ENCODE results near the gene COX19.
"Not testable (repeated sequence)": the region's sequence is repeated elsewhere in the genome, so short reads cannot be mapped to it uniquely, and the experiment has no call there.

COX19 gene

GRCh38 chr7:1011297-1012003, 36.1 kb upstream of the COX19 start:
- in situ Hi-C loops (cut with MboI; ENCODE audit: low sequenced_read_pairs) = no loop called here

GRCh38 chr7:1010226-1010625, 34.9 kb upstream of the COX19 start:
- in situ Hi-C loops (cut with MboI; ENCODE audit: low sequenced_read_pairs) = no loop called here

DNA sequence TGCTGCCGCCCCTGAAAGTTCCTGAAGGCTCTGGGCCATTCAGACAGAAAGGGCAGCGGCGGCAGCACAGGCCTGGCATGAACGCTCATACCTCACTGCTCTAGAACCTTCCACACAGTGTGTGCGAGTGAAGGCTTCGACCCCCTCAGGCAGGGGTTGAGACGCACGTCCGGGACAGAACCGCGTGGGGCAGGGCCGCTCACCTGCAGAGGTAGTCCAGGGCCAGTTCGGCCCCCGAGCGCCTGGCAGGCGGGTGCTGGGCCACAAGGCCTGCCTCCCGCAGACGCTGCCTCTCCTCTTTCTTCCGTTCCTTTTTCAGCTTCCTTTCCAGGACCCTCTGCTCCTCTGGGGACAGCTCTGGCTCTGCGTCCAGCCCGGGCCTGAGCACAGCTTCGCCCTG, 34.4 kb upstream of the COX19 start:
- in situ Hi-C loops (cut with MboI; ENCODE audit: low sequenced_read_pairs) = no loop called here

GRCh38 chr7:1008733-1009363, 33.5 kb upstream of the COX19 start:
- in situ Hi-C loops (cut with MboI; ENCODE audit: low sequenced_read_pairs) = no loop called here

GRCh38 chr7:1007901-1008300, 32.6 kb upstream of the COX19 start:
- in situ Hi-C loops (cut with MboI; ENCODE audit: low sequenced_read_pairs) = no loop called here

DNA sequence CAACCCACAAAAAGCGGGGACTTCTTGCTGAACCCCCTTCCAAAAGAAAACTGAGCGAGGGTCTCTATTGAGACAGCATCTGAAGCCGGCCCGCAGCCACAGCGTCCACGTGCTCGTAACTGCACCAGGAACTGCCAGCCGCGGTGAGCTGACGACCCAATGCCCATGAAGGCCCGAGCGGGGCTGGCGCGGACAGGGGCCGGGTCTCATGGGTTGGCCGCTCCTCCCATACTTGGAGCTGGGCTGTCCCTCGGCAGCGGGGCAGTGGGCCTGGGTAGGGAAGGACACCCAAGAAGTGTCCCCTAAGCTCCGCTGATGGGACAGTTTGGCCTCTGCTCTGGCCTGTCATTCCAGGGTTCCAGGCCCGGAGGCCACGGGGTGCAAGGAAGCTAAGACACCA, 30.0 kb upstream of the COX19 start:
- in situ Hi-C loops (cut with MboI; ENCODE audit: low sequenced_read_pairs) = no loop called here

GRCh38 chr7:1004018-1004852, 28.9 kb upstream of the COX19 start:
- in situ Hi-C loops (cut with MboI; ENCODE audit: low sequenced_read_pairs) = no loop called here

DNA sequence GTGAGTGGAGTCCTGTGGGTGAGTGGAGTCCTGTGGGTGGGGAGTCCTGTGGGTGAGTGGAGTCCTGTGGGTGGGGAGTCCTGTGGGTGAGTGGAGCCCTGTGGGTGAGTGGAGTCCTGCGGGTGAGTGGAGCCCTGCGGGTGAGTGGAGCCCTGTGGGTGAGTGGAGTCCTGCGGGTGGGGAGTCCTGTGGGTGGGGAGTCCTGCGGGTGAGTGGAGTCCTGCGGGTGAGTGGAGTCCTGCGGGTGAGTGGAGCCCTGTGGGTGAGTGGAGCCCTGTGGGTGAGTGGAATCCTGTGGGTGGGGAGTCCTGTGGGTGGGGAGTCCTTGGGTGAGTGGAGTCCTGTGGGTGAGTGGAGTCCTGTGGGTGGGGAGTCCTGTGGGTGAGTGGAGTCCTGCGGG, 27.1 kb upstream of the COX19 start:
- in situ Hi-C loops (cut with MboI; ENCODE audit: low sequenced_read_pairs) = not testable (repeated sequence)

- in situ Hi-C loops (cut with MboI; ENCODE audit: low sequenced_read_pairs) = not testable (repeated sequence)
Observed at GRCh38 chr7:1002026-1002425, 26.7 kb upstream of the COX19 start.

DNA sequence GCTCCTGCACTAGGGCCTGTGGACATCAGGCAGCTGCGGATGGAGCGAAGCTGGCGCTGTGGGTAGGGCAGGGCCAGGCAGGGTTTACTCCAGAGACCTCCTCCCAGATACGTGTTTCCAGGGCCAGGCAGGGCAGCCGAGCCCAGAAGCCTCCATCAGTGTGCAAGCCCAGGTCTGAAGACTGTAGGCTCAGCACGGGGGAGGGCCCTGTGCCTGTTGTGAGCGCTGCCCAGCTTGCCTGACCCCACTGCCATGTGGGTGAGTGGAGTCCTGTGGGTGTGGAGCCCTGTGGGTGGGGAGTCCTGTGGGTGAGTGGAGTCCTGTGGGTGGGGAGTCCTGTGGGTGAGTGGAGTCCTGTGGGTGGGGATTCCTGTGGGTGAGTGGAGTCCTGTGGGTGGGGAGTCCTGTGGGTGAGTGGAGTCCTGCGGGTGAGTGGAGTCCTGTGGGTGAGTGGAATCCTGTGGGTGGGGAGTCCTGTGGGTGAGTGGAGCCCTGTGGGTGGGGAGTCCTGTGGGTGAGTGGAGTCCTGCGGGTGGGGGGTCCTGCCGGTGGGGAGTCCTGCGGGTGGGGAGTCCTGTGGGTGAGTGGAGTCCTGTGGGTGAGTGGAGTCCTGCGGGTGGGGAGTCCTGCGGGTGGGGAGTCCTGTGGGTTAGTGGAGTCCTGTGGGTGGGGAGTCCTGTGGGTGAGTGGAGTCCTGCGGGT, 25.9 kb upstream of the COX19 start:
- in situ Hi-C loops (cut with MboI; ENCODE audit: low sequenced_read_pairs) = not testable (repeated sequence)

DNA sequence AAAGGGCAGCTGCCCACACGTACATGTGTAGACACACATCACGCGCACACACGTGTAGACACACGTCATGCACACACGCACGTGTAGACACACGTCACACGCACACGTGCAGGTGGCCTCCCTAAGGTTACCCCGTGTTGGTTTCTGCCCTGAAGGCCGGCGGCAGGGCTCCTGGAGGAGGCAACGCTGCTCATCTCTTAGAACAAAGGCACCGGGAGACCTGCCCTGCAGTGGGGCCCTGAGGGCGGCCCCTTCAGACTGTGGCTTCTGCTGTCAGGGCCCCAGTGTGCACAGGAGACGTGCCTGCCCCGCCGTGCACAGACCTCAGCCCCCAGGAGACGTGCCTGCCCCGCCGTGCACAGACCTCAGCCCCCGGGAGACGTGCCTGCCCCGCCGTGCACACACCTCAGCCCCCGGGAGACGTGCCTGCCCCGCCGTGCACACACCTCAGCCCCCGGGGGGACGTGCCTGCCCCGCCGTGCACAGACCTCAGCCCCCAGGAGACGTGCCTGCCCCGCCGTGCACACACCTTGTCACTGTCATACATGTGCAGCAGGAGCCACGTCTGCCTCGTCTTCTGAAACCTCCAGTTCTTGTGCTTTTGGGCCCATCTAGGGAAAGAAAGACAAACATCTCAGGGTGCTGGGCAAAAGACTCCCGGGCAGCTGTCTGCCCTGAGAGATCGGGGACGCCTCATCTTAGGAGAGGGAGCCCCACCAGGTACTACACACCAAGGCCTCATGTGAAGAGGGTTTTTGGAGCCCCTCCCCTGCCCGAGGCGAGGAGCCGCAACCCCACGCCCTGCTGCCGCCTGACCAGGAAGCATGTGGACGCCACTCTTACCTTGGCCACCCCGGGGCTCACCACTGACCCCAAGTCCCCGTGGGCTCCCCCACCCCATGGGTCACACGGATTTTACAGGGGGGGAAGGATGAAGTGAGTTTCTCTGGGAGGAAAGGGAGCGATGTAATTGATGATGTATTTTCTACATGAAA, 24.9 kb upstream of the COX19 start:
- in situ Hi-C loops (cut with MboI; ENCODE audit: low sequenced_read_pairs) = loop anchor here (10.0 kb wide), 2 partner anchors 45 to 155 kb away; partner anchors contain the start of gene GPR146

GRCh38 chr7:999149-999879, 24.0 kb upstream of the COX19 start:
- in situ Hi-C loops (cut with MboI; ENCODE audit: low sequenced_read_pairs) = loop anchor here (10.0 kb wide), 2 partner anchors 45 to 155 kb away; partner anchors contain the start of gene GPR146

DNA sequence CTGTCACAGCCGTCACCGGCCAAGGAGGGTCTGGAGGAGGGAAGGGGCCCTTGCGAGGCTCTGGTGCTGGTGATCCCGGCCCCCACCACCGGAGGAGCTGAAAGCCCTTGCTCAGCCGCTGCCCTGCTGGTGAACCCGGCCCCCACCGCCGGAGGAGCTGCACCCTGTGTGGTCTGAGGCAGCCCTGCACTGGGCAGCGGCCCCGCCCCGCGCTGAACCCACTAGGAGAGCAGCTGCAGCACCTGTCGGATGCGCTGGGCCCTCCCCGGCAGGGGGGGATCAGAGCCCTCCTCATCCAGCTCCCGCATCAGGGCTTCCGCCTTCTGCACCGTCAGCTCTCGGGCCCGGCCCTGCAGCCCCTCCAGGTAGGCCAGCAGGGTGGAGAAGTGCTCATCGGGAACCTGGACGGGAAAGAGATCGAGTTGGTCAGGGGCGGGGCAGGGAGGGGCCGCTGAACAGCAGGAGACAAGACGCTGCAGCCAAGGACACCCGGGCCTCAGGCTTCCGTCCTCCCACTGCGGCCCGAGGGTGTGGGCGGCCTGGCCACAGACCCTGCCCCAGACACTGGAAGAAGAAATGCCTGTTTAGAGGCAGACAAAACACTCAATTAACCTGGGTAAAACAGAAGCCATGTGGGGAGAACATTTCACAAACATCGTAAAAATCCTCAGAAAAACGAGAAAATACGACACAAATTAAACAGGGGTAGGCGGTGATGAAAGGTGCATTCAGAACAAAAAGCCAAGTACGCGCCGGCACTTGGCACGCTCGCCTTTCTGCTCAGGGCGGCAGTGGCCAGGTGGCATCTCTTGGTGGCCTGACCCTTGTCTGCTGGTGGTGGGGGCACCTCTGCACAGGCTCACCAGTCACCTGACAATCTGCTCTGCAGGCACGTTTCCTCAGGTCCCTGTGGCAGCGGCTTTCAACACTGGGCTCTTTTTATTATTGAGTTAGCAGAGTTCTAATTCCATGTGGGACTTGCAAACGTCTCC, 22.4 kb upstream of the COX19 start:
- in situ Hi-C loops (cut with MboI; ENCODE audit: low sequenced_read_pairs) = loop anchor here (10.0 kb wide), 2 partner anchors 47 to 157 kb away; partner anchors contain the start of gene GPR146

DNA sequence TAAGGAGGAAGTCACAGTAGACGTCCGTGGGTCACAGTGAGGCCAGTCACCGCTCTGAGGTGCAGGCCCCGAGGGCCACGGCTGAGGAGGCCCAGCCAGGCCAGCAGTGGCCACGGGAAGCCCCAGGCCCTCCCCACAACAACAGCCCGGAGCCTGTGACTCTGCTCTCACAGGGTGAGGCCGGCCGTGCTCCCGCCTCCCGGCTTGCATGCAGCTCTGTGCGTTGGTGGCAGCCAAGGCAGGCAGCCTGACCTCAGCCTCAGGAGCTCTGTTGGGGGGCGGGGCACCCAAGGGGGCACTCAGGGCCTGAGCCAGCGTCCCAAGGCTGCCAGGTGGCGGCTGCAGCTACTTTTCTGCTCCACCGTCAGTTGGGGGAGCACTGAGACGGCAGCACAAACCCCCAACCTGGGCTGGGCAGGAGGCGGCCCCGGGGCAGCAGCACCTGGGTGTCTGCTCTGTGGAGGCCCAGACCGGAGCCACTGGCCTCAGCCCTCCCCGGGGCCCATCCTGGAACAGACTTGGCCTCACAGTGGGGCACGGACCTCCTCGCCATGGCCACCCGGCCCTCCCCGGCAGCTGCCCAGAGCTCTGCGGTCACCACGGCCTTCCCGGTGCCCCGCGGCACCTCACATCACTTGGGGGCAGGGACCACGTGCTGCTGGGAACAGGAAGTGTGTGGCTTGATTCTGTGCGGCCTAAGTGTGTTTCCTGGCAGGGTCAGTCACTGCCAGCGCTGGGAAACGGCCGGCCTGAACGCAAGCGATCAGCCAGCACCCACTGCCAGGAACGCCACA, 20.9 kb upstream of the COX19 start:
- in situ Hi-C loops (cut with MboI; ENCODE audit: low sequenced_read_pairs) = loop anchor here (10.0 kb wide), 2 partner anchors 49 to 159 kb away; partner anchors contain the start of gene GPR146

- in situ Hi-C loops (cut with MboI; ENCODE audit: low sequenced_read_pairs) = loop anchor here (10.0 kb wide), 2 partner anchors 49 to 159 kb away; partner anchors contain the start of gene GPR146
Observed at GRCh38 chr7:995571-995970, 20.2 kb upstream of the COX19 start.

- in situ Hi-C loops (cut with MboI; ENCODE audit: low sequenced_read_pairs) = loop anchor here (10.0 kb wide), 2 partner anchors 50 to 160 kb away; partner anchors contain the start of gene GPR146
Observed at GRCh38 chr7:994592-995308, 19.4 kb upstream of the COX19 start.

Data from HL-60/S4 (cell line).